ENCODE results near the gene SLC49A4.

Gene SLC49A4

GRCh38 chr3:122794779-122795673 is at the start of gene SLC49A4 (continued):
- TF ChIP-seq ZNF629 (tag by site-specific recombination; IDR thresholded peaks at IDR 0.05): peak; percentile 8; the same call in 1 of the 2 replicates
- no peak; the same call in 1 of the 2 replicates for TF ChIP-seq ZNF449 (tag by site-specific recombination; IDR thresholded peaks at IDR 0.05)
- TF ChIP-seq KLF9 (tag by site-specific recombination; IDR thresholded peaks at IDR 0.05; ENCODE audit: low read depth): peak; percentile 54
- TF ChIP-seq GLI4 (tag by site-specific recombination; IDR thresholded peaks at IDR 0.05): no peak
- no peak for TF ChIP-seq BCL11B (tag by site-specific recombination; IDR thresholded peaks at IDR 0.05; ENCODE audit: low read depth)
- no peak for TF ChIP-seq ZBTB10 (tag by site-specific recombination; IDR thresholded peaks at IDR 0.05)
- no peak for TF ChIP-seq ZFP41 (tag by site-specific recombination; IDR thresholded peaks at IDR 0.05; ENCODE audit: borderline replicate concordance)
- TF ChIP-seq GFI1B (tag by site-specific recombination; IDR thresholded peaks at IDR 0.05): no peak
- no peak for TF ChIP-seq ZNF354C (tag by site-specific recombination; IDR thresholded peaks at IDR 0.05; ENCODE audit: borderline replicate concordance, low read depth)
- no peak for TF ChIP-seq HOXD13 (CRISPR knock-in tag; IDR thresholded peaks at IDR 0.05; ENCODE audit: borderline replicate concordance)
- TF ChIP-seq IKZF3 (tag by site-specific recombination; IDR thresholded peaks at IDR 0.05): peak; percentile 85
- no peak for TF ChIP-seq ZNF626 (tag by site-specific recombination; IDR thresholded peaks at IDR 0.05)
- TF ChIP-seq ZNF837 (tag by site-specific recombination; IDR thresholded peaks at IDR 0.05): no peak
- no peak for TF ChIP-seq ZNF704 (tag by site-specific recombination; IDR thresholded peaks at IDR 0.05)
- peak; percentile 41; the same call in 1 of the 2 replicates for TF ChIP-seq ZNF501 (tag by site-specific recombination; IDR thresholded peaks at IDR 0.05)
- no peak; the same call in 1 of the 2 replicates for TF ChIP-seq ZNF391 (tag by site-specific recombination; IDR thresholded peaks at IDR 0.05; ENCODE audit: borderline replicate concordance, low read depth)
- no peak for TF ChIP-seq ZNF510 (tag by site-specific recombination; IDR thresholded peaks at IDR 0.05; ENCODE audit: insufficient replicate concordance)
- 0 out of 2 replicates have a peak, but pooled peaks have one; percentile 22 for TF ChIP-seq INSM2 (tag by site-specific recombination; IDR thresholded peaks at IDR 0.05)
- TF ChIP-seq ZBTB21 (tag by site-specific recombination; IDR thresholded peaks at IDR 0.05): 0 out of 2 replicates have a peak, but pooled peaks have one; percentile 80
- TF ChIP-seq ZNF624 (tag by site-specific recombination; IDR thresholded peaks at IDR 0.05): no peak
- peak; percentile 43; the same call in 1 of the 2 replicates for TF ChIP-seq ZNF561 (tag by site-specific recombination; IDR thresholded peaks at IDR 0.05; ENCODE audit: borderline replicate concordance)
- no peak for TF ChIP-seq ZNF398 (tag by site-specific recombination; IDR thresholded peaks at IDR 0.05)
- peak; percentile 66 for TF ChIP-seq ZFP69B (tag by site-specific recombination; IDR thresholded peaks at IDR 0.05)
- peak; percentile 66; the same call in 1 of the 2 replicates for TF ChIP-seq WT1 (tag by site-specific recombination; IDR thresholded peaks at IDR 0.05)
- TF ChIP-seq KLF17 (tag by site-specific recombination; IDR thresholded peaks at IDR 0.05): 0 out of 2 replicates have a peak, but pooled peaks have one; percentile 23
- peak; percentile 43; the same call in 1 of the 2 replicates for TF ChIP-seq KLF1 (tag by site-specific recombination; IDR thresholded peaks at IDR 0.05)
- TF ChIP-seq ZNF26 (tag by site-specific recombination; IDR thresholded peaks at IDR 0.05): no peak
